OCI-LY7 (cell line): ENCODE measurements around the gene CTDSPL.

Source experiments
- CTCF ChIP-seq: fragments of 200-600 bp; sonication (generic); conservative IDR thresholded peaks from 2 replicates; pipeline ENCODE4 v1.5.1; 2014; ENCODE audit warnings: mild to moderate bottlenecking, antibody characterized with exemption, low read length, moderate library complexity, mixed read lengths
- EZH2phosphoT487 ChIP-seq: fragments of 200-600 bp; sonication (generic); IDR thresholded peaks from 2 replicates; pipeline ENCODE4 v1.6.1; 2018; ENCODE audit warnings: low read depth, borderline replicate concordance, mild to moderate bottlenecking, mixed run types, antibody characterized with exemption, low read length, moderate library complexity, mixed read lengths

- TF ChIP-seq CTCF (peak; percentile 75), EZH2phosphoT487 (no peak)
These were observed 50.5 kb downstream of the CTDSPL start for GRCh38 chr3:37912052-37912733.
